ENCODE measurements around the gene CARMIL3.

DNA sequence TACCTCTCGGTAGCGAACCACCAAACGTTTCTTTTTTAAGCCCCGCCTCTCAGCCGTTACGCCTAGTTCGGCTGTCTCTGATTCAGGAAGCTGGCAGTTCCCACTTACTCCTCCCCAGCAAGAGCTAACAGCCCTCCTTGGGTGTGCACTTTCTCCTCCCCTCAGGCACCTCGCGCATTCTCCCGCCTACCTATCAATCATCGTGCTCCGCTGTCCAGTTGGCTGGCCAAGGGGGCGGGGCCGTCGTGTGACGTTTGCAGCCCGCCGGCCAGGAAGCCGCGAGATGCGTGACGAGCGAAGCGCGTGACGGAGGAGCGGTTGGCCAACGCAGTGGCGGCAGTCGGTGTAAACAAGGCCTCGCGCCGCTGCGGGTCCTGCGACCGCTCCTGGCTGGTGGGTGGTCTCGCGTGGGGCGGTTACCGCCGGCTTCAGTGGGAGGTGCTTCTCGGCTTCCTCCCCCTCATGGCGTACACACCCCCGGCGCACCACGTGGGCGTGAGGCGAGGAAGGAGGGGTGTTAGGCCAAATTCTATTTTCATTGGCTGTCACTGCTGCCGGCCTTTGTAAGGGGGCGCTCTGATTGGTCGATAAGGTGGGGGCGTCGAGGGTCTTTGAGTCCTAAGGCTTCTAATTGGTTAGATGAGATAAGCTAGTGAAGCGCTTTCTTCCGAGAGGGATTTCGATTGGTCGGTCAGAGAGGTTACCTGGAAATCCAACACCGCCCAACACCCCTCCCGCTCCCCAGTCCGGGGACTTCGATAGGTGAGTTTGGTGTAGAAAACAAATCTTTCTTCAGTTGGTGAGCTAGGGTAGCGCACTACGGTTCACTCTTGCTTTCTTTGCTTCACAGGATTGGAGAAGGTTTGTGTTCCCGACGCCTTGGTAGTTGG lies 63.0 kb downstream of the CARMIL3 start, which contains the start of the genes DCAF11 and NRL:
- TF ChIP-seq, protein P1, sequence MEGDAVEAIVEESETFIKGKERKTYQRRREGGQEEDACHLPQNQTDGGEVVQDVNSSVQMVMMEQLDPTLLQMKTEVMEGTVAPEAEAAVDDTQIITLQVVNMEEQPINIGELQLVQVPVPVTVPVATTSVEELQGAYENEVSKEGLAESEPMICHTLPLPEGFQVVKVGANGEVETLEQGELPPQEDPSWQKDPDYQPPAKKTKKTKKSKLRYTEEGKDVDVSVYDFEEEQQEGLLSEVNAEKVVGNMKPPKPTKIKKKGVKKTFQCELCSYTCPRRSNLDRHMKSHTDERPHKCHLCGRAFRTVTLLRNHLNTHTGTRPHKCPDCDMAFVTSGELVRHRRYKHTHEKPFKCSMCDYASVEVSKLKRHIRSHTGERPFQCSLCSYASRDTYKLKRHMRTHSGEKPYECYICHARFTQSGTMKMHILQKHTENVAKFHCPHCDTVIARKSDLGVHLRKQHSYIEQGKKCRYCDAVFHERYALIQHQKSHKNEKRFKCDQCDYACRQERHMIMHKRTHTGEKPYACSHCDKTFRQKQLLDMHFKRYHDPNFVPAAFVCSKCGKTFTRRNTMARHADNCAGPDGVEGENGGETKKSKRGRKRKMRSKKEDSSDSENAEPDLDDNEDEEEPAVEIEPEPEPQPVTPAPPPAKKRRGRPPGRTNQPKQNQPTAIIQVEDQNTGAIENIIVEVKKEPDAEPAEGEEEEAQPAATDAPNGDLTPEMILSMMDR (conservative IDR thresholded peaks at IDR 0.05) = no peak
- no peak for TF ChIP-seq ZFX (IDR thresholded peaks at IDR 0.05)

Data from C4-2B (cell line).